GM23338 (cell line): ENCODE data around the gene RNF141. TPM values are rescaled to one million over a fixed set of nuclear protein-coding genes. Genes with fewer than 3 reads are reported as not detected.

Source experiments
- ATAC-seq: fragments of 200-7000 bp; cut with Tn5 transposase; 3 replicates; pipeline ENCODE4 v1.9.1; 2020
- DNase-seq: peaks from one replicate; pipeline ENCODE4 v3.0.0-alpha.2; 2015; ENCODE audit warnings: low spot score
- H2AFZ ChIP-seq: fragments of 200-600 bp; sonication (generic); 2 replicates; pipeline ENCODE4 v1.8.0; 2016; ENCODE audit warnings: antibody characterized with exemption, mild to moderate bottlenecking, moderate library complexity
- H3F3A ChIP-seq: fragments of 200-600 bp; sonication (generic); replicated peaks from 2 replicates; pipeline ENCODE4 v1.8.0; 2017; ENCODE audit warnings: antibody characterized with exemption, mixed run types, low read depth
- H3K27ac ChIP-seq: fragments of 200-600 bp; sonication (generic); 2 replicates; pipeline ENCODE4 v1.6.1; 2016; ENCODE audit warnings: low read depth
- H3K27me3 ChIP-seq: fragments of 200-600 bp; sonication (generic); 2 replicates; pipeline ENCODE4 v1.8.0; 2016; ENCODE audit warnings: mild to moderate bottlenecking, mixed run types, moderate library complexity; ENCODE audit not compliant: insufficient read depth
- H3K36me3 ChIP-seq: fragments of 200-600 bp; sonication (generic); 2 replicates; pipeline ENCODE4 v1.8.0; 2016; ENCODE audit warnings: mild to moderate bottlenecking; ENCODE audit not compliant: insufficient read depth
- H3K4me1 ChIP-seq: fragments of 200-600 bp; sonication (generic); 2 replicates; pipeline ENCODE4 v1.8.0; 2016; ENCODE audit warnings: mild to moderate bottlenecking, moderate library complexity; ENCODE audit not compliant: insufficient read depth
- H3K4me2 ChIP-seq: fragments of 200-600 bp; sonication (generic); 2 replicates; pipeline ENCODE4 v1.7.1; 2017; ENCODE audit warnings: mixed run types
- H3K4me3 ChIP-seq: fragments of 200-600 bp; sonication (generic); 2 replicates; pipeline ENCODE4 v1.6.1; 2016; ENCODE audit warnings: mixed run types
- H3K79me2 ChIP-seq: fragments of 200-600 bp; sonication (generic); replicated peaks from 2 replicates; pipeline ENCODE4 v1.8.0; 2017; ENCODE audit warnings: mild to moderate bottlenecking; ENCODE audit not compliant: insufficient read depth
- H3K9me2 ChIP-seq: fragments of 200-600 bp; sonication (generic); 2 replicates; pipeline ENCODE4 v1.8.0; 2017; ENCODE audit not compliant: insufficient read depth
- H4K20me1 ChIP-seq: fragments of 200-600 bp; sonication (generic); replicated peaks from 2 replicates; pipeline ENCODE4 v1.8.0; 2017; ENCODE audit warnings: mild to moderate bottlenecking; ENCODE audit not compliant: insufficient read depth
- H3K27ac Mint-ChIP-seq: 2 replicates; pipeline ENCODE4 v1.8.0; 2020; ENCODE audit warnings: inconsistent platforms, mild to moderate bottlenecking, moderate library complexity, mixed read lengths
- H3K27me3 Mint-ChIP-seq: 3 replicates; pipeline ENCODE4 v1.8.0; 2022; ENCODE audit warnings: low read depth, mild to moderate bottlenecking, moderate library complexity, mixed read lengths, inconsistent platforms; ENCODE audit not compliant: insufficient read depth, poor library complexity
- H3K36me3 Mint-ChIP-seq: 3 replicates; pipeline ENCODE4 v1.8.0; 2021; ENCODE audit warnings: low read depth, mild to moderate bottlenecking, inconsistent platforms, moderate library complexity, mixed read lengths
- H3K4me1 Mint-ChIP-seq: 3 replicates; pipeline ENCODE4 v1.8.0; 2020; ENCODE audit warnings: mild to moderate bottlenecking, inconsistent platforms, mixed read lengths
- H3K4me3 Mint-ChIP-seq: 3 replicates; pipeline ENCODE4 v1.8.0; 2021; ENCODE audit warnings: moderate library complexity, mild to moderate bottlenecking, inconsistent platforms, mixed read lengths
- H3K9me3 Mint-ChIP-seq: 3 replicates; pipeline ENCODE4 v1.8.0; 2020; ENCODE audit warnings: moderate library complexity, mild to moderate bottlenecking, inconsistent platforms, mixed read lengths
- CREB1 ChIP-seq: fragments of 250-450 bp; sonication (Bioruptor Pico); IDR thresholded peaks from 2 replicates; pipeline ENCODE4 v1.5.0; 2020; ENCODE audit warnings: low read depth, mild to moderate bottlenecking, moderate library complexity
- EZH2 ChIP-seq: fragments of 200-600 bp; sonication (generic); IDR thresholded peaks from one replicate; pipeline ENCODE4 v1.8.0; 2017; ENCODE audit warnings: antibody characterized with exemption, mild to moderate bottlenecking, low read depth; ENCODE audit not compliant: unreplicated experiment
- EZH2phosphoT487 ChIP-seq: fragments of 200-600 bp; sonication (generic); IDR thresholded peaks from one replicate; pipeline ENCODE4 v1.8.1; 2018; ENCODE audit warnings: antibody characterized with exemption; ENCODE audit not compliant: unreplicated experiment
- JUNB ChIP-seq: IDR thresholded peaks from one replicate; pipeline ENCODE4 v1.6.1; 2016; ENCODE audit warnings: antibody characterized with exemption; ENCODE audit not compliant: unreplicated experiment
- POLR2AphosphoS5 ChIP-seq: IDR thresholded peaks from 2 replicates; pipeline ENCODE4 v1.6.1; 2016; ENCODE audit warnings: antibody characterized with exemption, low read depth
- STAT1 ChIP-seq: IDR thresholded peaks from one replicate; pipeline ENCODE4 v1.6.1; 2016; ENCODE audit warnings: antibody characterized with exemption; ENCODE audit not compliant: unreplicated experiment
- ZNF114 ChIP-seq: fragments of 250-450 bp; sonication (Bioruptor Pico); IDR thresholded peaks from 2 replicates; pipeline ENCODE4 v1.5.0; 2020; ENCODE audit warnings: mild to moderate bottlenecking, moderate library complexity
- polyA plus RNA-seq: library from polyadenylated mRNA; unstranded; fragments of >200 nt; fragmentation: Nextera tagmentation; extraction: Ambion mirVana; gene quantifications from 2 replicates; pipeline ENCODE4 v1.2.1, GENCODE V29; 2016
- total RNA-seq: library from RNA; depleted of rRNA; stranded (reverse); fragments of >200 nt; shearing (Covaris generic); gene quantifications from 2 replicates; pipeline ENCODE4 v1.2.3, GENCODE V29; 2014
- TF ChIP-seq, protein P1 (sequence below), 2 experiments: fragments of 200-600 bp in 1 of 2; sonication (generic) in 1 of 2; conservative IDR thresholded peaks; 2 replicates each; pipeline versions ENCODE4 v1.5.1 to v1.6.1; 2016 to 2017; ENCODE audit warnings: antibody characterized with exemption in 2 of 2, low read depth in 2 of 2, mild to moderate bottlenecking in 2 of 2, moderate library complexity in 1 of 2
- TF ChIP-seq, protein P2 (sequence below): IDR thresholded peaks from 2 replicates; pipeline ENCODE4 v1.6.1; 2016; ENCODE audit warnings: antibody characterized with exemption

The RNF141 gene
- total and polyA plus RNA-seq, 2 experiments from 2014 or later = 11.4 to 26.9 TPM

DNA sequence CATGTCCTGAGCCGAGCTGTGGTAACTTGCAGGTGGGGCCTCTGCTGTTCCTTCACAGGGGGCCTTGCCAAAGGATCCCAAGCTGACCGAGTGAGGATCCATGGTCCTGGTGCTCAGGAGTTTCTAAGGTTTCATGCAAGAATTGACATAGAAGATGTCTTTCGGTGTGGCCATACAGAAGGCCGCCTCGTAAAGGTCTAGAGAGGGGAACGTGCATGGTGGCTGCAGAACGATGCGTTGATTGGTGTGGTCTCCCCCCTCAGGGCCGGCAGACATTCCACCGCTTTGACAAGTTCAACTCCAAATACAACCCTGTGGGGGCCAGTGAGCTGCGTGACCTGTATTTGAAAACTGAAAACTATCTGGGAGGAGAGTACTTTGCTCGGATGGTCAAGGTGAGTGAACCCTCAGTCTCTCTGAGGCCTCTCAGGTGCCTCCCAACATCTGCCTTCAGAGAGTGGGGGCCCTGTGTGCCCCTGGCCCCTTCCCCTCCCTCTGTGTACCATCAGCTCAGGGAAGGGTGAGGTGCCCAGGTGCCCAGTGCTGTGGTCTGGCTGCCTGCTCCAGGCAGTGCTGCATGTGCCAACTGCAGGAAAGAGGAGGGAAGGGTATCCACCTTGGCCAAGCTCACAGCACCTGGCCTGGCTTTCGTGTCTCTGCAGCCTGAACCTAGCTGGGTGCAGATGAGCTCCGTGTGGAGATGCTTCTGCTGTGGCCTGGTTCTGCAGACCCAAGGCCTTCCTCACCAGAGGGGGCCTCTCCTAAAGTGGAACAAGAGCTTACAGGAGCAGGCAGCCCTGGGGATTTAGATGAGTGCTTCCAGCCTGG is 46.1 kb downstream of the RNF141 start:
- ATAC-seq (no peak), DNase-seq (no peak)
- Histone ChIP-seq H2AFZ (no peak overlapping the region), H3K79me2 (no peaks in the 10 kb centered on the region), H3K27ac (no peak overlapping the region), H3K27me3 (no peaks in the 10 kb centered on the region), H3K36me3 (no peaks in the 10 kb centered on the region), H3K4me3 (no peak overlapping the region), H4K20me1 (no peaks in the 10 kb centered on the region), H3F3A (no peaks in the 10 kb centered on the region), H3K9me2 (peaks cover 3% of the 10 kb centered on the region; the same call in 1 of the 2 replicates), H3K4me1 (no peaks in the 10 kb centered on the region), H3K4me2 (no peak overlapping the region)
- Mint-ChIP-seq H3K9me3 (no peaks in the 10 kb centered on the region; the same call in 2 of the 3 replicates), H3K4me1 (peaks cover 13% of the 10 kb centered on the region), H3K4me3 (no peak overlapping the region), H3K36me3 (peaks cover 17% of the 10 kb centered on the region), H3K27ac (no peak overlapping the region), H3K27me3 (peaks cover 4% of the 10 kb centered on the region)
- no peak for TF ChIP-seq JUNB
- TF ChIP-seq CREB1 (CRISPR knock-in tag) = no peak
- TF ChIP-seq STAT1 = no peak
- TF ChIP-seq, protein P1, sequence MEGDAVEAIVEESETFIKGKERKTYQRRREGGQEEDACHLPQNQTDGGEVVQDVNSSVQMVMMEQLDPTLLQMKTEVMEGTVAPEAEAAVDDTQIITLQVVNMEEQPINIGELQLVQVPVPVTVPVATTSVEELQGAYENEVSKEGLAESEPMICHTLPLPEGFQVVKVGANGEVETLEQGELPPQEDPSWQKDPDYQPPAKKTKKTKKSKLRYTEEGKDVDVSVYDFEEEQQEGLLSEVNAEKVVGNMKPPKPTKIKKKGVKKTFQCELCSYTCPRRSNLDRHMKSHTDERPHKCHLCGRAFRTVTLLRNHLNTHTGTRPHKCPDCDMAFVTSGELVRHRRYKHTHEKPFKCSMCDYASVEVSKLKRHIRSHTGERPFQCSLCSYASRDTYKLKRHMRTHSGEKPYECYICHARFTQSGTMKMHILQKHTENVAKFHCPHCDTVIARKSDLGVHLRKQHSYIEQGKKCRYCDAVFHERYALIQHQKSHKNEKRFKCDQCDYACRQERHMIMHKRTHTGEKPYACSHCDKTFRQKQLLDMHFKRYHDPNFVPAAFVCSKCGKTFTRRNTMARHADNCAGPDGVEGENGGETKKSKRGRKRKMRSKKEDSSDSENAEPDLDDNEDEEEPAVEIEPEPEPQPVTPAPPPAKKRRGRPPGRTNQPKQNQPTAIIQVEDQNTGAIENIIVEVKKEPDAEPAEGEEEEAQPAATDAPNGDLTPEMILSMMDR (conservative IDR thresholded peaks at IDR 0.05; ENCODE audit: low read depth in 2 of 2) = no peak
- TF ChIP-seq EZH2phosphoT487 = no peak
- no peak for TF ChIP-seq EZH2
- TF ChIP-seq, protein P2, sequence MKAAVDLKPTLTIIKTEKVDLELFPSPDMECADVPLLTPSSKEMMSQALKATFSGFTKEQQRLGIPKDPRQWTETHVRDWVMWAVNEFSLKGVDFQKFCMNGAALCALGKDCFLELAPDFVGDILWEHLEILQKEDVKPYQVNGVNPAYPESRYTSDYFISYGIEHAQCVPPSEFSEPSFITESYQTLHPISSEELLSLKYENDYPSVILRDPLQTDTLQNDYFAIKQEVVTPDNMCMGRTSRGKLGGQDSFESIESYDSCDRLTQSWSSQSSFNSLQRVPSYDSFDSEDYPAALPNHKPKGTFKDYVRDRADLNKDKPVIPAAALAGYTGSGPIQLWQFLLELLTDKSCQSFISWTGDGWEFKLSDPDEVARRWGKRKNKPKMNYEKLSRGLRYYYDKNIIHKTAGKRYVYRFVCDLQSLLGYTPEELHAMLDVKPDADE = no peak

DNA sequence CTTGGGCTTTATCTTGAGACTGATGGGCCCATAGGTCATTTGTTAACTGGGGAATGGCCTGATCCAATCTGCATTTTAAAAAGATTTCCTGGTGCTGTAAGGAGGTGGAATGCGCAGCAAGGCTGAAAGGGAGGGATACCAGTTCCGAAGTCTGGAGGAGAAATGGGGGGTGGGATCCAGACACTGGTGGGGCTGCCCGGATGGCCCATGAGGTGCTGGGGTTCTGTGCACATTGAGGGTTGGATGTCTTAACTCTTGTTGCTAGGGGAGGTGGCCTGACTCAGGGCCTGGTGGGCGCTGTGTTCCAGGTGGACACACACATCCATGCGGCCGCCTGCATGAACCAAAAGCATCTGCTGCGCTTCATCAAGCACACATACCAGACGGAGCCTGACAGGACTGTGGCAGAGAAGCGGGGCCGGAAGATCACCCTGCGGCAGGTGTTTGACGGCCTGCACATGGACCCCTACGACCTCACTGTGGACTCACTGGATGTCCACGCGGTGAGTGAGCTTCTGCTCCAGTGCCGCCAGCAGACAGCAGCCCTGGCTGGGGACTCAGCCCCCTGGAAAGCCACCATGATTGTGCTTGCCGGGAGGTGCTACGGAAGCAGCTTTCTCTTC is 47.8 kb downstream of the RNF141 start:
- Histone ChIP-seq H3K79me2 (no peaks in the 10 kb centered on the region), H3K27me3 (no peaks in the 10 kb centered on the region), H3F3A (no peaks in the 10 kb centered on the region), H3K9me2 (peaks cover 3% of the 10 kb centered on the region; the same call in 1 of the 2 replicates), H3K27ac (no peak overlapping the region), H3K4me1 (no peaks in the 10 kb centered on the region), H3K4me2 (no peak overlapping the region), H4K20me1 (no peaks in the 10 kb centered on the region), H2AFZ (no peak overlapping the region), H3K4me3 (no peak overlapping the region), H3K36me3 (no peaks in the 10 kb centered on the region)
- peaks cover 4% of the 10 kb centered on the region for H3K27me3 Mint-ChIP-seq
- H3K36me3 Mint-ChIP-seq = peaks cover 17% of the 10 kb centered on the region
- no peak overlapping the region for H3K4me3 Mint-ChIP-seq
- no peak for DNase-seq
- ATAC-seq = no peak
- H3K27ac Mint-ChIP-seq = no peak overlapping the region
- peaks cover 3% of the 10 kb centered on the region; the same call in 2 of the 3 replicates for H3K9me3 Mint-ChIP-seq
- peaks cover 16% of the 10 kb centered on the region for H3K4me1 Mint-ChIP-seq
- TF ChIP-seq POLR2AphosphoS5 (no peak), JUNB (no peak), ZNF114 (no peak), STAT1 (no peak)
- TF ChIP-seq, protein P2 = no peak
- TF ChIP-seq, protein P1 (conservative IDR thresholded peaks at IDR 0.05; ENCODE audit: low read depth in 2 of 2) = no peak
